ENCODE data around the gene ANKRD52.
"Not testable (repeated sequence)": the region's sequence is repeated elsewhere in the genome, so short reads cannot be mapped to it uniquely, and the experiment has no call there.

DNA sequence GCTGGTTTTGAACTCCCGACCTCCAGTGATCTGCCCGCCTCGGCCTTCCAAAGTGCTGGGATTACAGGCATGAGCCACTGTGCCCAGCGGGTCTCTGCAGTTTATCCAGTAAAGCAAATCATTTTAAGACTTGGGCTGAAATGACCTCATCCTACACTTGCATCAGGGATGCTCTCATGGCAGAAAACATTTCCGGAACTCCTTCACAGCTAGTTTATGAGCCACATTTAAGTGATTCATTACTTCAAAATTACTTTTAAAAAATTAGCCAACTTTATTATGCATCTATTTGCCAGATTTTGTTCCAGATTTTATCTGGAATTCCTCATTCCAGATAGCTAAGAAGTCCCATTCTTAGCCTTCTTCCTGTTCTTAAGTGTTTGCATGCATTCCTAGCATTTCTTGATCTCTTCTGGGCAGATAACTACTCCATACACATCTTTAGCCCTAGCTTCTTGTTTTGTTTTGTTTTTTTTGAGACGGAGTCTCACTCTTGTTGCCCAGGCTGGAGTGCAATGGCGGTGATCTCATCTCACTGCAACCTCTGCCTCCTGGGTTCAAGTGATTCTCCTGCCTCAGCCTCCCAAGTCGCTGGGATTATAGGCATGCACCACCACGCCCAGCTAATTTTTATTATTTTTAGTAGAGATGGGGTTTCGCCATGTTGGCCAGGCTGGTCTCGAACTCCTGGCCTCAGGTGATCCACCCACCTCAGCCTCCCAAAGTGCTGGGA is 61.2 kb downstream of the ANKRD52 start:
- TF ChIP-seq, protein P1, sequence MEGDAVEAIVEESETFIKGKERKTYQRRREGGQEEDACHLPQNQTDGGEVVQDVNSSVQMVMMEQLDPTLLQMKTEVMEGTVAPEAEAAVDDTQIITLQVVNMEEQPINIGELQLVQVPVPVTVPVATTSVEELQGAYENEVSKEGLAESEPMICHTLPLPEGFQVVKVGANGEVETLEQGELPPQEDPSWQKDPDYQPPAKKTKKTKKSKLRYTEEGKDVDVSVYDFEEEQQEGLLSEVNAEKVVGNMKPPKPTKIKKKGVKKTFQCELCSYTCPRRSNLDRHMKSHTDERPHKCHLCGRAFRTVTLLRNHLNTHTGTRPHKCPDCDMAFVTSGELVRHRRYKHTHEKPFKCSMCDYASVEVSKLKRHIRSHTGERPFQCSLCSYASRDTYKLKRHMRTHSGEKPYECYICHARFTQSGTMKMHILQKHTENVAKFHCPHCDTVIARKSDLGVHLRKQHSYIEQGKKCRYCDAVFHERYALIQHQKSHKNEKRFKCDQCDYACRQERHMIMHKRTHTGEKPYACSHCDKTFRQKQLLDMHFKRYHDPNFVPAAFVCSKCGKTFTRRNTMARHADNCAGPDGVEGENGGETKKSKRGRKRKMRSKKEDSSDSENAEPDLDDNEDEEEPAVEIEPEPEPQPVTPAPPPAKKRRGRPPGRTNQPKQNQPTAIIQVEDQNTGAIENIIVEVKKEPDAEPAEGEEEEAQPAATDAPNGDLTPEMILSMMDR (IDR thresholded peaks at IDR 0.05), result not testable (repeated sequence)
- not testable (repeated sequence) for TF ChIP-seq POLR2AphosphoS5, POLR2A (IDR thresholded peaks at IDR 0.05)
